Stimulated activated CD8-positive, alpha-beta memory T cell treated with anti-CD3 and anti-CD28 coated beads, Interleukin-4, amount 100 ng/mL, for 24 hours (primary cell): ENCODE results near the gene SLC34A3.
A peak's percentile ranks its signal among the peaks of the same experiment; 100 is the strongest.

Source experiments
- DNase-seq: peaks from one replicate; pipeline ENCODE4 v3.0.0-alpha.2; 2020; ENCODE audit warnings: low read depth

Gene SLC34A3

DNA sequence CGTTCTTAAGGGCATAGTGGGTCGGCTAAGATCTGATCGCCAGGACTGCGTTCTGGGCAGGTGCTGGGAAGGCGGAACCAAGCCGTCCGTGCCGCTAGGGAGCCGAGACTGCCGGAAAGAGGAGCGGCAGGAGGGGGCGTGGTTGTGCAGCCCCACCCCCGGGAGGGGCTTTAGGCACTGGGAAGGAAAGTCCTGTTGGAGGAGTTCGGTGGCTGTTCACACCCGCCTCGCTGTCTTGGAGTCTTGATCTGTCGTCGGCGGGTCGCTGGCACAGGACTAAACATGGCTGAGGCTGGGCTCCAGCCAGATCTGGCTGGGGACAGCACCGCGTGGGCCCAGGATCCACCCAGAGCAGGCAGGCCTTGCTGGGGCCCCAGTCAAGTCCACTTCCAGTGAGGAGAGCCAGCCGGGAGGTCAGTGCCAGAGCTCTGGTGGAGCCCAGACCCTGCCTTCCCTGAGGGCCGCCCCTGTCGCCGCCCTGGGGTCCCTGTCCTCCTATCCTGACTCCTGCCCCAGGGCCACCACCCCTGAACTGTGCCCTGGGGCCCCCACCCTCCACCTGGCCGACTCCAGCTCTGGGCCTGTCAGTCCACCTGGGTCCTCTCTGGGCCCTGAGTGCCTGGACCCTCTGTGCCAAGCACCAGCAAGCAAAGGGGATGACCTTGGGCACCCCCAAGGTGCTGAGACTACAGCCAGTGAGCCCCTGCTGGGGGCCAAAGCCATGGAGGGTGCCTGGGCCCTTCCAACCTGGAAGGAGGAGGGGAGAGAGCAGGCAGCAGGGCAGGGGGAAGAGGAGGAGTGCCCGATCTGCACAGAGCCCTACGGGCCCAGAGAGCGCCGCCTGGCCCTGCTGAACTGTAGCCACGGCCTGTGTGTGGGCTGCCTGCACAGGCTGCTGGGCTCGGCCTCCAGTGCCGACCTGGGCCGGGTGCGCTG lies 13.2 kb upstream of the SLC34A3 start:
- DNase-seq: no peak

DNA sequence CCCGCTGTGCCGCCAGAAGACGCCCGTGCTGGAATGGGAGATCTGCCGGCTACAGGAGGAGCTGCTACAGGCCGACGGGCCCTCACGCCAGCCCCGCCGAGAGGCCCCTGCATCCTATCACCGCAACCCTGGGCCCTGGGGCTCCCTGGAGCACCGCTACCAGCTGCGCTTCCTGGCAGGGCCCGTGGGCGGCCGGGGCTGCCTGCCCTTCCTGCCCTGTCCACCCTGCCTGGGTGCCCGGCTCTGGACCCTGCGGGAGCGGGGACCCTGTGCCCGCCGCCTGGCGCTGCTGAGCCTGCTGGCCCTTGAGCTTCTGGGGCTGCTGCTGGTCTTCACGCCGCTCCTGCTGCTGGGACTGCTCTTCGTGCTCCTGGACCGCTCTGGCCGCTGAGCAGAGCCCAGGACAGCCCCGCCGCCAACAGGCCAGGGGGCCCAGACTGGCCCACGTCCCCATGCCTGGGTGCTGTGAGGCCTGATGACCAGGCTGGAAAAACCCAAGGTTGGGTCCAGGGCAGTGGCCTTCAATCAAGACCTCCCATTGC lies 12.4 kb upstream of the SLC34A3 start:
- no peak for DNase-seq

- DNase-seq: no peak
Observed at GRCh38 chr9:137218754-137219271, 11.9 kb upstream of the SLC34A3 start.

DNA sequence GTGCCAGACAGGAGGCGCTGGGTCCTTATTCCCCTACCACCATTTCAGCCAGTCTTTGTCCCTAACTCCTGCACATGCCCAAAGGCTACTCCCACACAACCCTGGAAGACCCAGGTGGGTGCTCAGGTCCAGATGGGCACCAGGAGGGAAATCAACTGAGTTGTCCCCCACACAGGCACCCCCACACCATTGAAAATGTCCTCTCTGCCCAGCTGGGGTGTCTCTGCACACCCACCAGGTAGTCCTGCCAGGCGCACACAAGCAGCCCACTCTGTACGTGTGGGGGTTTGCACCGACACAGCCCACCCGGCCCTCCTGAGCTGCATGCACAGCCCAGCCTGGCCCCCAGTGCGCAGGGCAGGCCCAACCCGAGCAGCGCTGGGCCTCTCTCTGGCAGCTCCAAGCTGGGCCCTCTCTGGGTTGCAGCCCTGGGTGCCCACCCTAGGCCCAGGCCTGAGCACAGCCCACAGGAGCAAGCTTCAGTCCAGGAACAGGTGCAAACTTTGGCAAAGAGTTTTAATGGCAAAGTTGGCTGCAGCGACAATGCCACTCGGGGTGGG lies 10.9 kb upstream of the SLC34A3 start:
- DNase-seq: no peak

- DNase-seq: no peak
Observed at GRCh38 chr9:137220317-137221094, 10.2 kb upstream of the SLC34A3 start.

DNA sequence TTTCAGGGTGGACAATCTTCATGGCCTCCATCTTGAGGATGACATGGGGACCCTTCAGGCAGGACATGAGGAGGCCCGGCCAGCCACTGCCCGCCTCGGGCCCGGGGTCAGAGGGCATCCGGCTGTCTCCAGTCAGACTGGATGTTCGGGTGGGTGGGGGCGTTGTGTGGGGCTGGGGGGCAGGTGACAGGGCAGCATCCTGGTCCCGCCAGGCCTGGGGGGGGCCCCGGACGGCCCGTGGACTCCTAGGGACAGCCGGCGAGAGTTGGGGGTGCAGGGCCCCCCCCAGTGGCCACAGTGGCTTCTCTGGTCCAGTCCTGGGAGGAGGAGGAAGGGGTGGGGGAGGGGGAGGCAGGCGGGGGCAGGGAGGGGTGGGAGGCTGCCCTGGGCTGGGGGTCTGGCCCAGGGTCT lies 9.6 kb upstream of the SLC34A3 start:
- DNase-seq: no peak

GRCh38 chr9:137221506-137222111 lies 9.1 kb upstream of the SLC34A3 start:
- DNase-seq: no peak

GRCh38 chr9:137222190-137223077 lies 8.3 kb upstream of the SLC34A3 start, which contains the start of gene RNF208:
Gene RNF208 (minus strand): TSS chr9:137222240. CDS start chr9:137221212, 1,028 bp downstream.
- DNase-seq: no peak

DNA sequence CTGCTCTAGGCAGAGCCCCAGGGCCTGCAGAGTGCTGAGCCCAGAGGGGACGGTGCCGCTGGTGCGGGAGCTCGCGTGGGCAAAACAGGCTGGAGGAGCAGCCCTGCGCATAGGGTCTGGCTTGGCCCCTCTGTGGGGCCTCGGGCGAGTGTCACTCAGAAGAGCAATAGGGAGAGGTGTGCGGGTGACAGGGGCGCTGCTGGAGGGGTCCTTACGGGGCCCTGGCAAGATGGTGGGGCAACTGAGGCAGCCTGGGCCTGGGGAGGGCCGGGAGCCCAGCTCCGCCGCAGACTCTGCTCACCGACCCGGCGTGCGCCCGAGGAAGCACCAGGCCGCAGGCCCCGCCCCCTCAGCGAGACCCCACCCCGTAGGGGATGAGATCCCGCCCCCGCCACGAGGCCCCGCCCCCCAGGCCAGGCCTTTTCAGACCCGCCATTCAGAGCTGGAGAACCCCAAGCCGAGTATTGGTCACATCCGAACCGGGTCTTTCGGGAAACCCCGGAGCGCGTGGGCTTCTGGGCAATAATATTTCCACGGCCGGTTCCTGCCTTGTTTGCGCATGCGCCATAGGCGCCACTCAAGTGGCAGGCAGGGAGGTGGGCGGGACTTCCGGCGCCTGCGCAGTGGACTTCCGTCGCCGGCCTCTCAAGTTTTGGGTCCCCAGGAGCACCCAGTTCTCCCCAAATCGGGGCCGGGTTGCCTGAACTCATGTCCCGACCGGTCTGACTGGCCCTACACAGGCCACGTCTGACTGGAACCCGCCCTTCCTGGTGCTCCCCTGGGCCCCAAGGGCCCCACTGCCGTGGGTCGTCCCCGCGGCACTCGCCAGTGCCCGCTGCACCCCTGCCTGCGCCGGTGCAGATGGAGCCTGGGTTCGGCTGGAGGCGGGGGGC lies 7.4 kb upstream of the SLC34A3 start:
- peak; percentile 97 for DNase-seq

- no peak for DNase-seq
Observed at GRCh38 chr9:137224830-137225694, 5.6 kb upstream of the SLC34A3 start, which contains the start of gene CYSRT1. Gene CYSRT1 (plus strand): TSS chr9:137225174. CDS start chr9:137225622, 448 bp downstream.

DNA sequence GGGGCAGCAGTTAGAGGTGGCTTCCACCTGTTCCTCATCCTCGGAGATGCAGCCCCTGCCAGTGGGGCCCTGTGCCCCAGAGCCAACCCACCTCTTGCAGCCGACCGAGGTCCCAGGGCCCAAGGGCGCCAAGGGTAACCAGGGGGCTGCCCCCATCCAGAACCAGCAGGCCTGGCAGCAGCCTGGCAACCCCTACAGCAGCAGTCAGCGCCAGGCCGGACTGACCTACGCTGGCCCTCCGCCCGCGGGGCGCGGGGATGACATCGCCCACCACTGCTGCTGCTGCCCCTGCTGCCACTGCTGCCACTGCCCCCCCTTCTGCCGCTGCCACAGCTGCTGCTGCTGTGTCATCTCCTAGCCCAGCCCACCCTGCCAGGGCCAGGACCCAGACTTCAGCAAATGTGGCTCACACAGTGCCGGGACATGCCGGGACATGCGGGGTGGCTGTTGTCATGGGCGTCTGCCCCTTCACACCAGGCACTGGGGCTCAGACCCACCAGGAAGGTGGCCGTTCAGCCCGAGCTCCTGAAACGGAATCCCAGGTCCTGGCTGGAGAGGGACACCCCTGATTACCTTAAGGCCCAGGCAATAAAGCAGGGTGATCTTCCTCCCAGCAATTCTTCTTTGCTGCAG lies 4.9 kb upstream of the SLC34A3 start:
- no peak for DNase-seq

DNA sequence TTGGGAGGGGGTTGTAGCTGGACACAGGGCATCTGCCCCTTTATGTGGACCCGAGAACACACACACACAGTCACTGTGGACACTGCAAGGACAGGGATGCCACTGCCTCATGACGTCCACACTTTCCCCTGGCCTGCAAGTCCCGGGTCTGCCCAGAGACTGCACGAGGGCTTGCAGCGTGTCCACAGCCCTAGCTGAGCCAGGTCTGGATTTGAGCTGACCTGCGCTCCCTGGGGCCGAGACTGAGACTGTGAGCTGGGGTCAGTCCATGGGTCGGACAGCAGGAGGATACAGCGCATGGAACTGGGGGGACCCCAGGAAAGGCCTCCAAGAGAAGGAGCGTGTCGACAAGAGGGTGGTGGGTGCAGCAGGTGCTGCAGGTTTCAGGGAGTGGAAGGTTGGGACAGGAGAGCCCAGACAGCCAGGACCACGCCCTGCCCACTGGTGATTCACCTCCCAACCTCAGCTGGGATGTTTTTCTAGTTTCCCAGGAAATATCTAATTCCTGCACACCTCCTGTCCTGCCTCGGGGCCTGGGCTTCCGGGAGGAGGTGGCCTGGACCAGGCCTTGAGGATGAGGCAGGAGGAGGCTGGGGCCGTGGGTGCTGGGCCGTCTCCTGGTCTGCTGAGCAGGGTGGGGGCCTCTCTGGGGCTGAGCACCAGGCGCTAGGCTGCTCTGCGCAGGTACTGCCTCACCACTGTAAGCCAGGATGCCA lies 4.2 kb upstream of the SLC34A3 start:
- DNase-seq: no peak

DNA sequence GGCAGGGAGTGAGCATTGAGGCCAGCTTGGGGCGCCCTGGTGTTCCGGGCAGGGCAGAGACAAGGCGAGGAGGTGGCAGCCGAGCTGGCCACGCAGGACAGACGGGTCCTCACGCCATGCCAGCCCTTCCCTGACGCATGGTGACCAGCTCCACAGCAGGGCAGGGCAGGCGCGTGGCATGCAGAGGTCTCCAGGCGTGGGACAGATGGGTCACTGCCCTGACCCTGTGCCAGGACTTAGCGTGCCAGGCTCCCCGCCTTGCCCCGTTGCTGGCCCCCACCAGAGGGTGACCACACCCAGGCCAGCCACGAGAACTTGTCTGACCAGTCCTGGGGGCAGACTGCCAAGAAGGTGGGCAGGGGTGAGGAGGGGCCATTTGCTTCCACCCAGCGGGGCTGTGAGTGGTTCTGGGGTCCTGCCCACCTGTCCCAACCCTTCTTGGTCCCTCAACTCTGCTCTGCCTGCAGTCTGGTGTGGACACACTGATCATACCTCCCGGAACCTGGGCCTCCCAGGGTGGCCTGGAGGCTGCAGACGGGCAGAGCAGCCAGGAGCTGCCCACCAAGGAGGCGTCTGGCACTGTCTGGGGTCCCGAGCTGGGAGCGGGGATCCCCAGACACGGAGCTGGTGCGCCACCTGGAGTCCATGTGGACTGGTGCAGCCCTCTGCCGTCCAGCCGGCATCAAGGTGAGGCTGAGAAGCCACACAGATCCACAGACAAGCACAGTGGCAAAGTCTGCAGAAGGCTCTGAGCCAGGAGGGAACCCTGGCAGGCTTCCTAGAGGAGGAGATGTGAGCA lies 3.4 kb upstream of the SLC34A3 start, which contains the start of gene RNF224:
TSS of gene RNF224 (plus strand) at position 449 of the 799 bp plus-strand sequence. CDS start 834 bp downstream, outside the sequence.
- peak; percentile 75 for DNase-seq

DNA sequence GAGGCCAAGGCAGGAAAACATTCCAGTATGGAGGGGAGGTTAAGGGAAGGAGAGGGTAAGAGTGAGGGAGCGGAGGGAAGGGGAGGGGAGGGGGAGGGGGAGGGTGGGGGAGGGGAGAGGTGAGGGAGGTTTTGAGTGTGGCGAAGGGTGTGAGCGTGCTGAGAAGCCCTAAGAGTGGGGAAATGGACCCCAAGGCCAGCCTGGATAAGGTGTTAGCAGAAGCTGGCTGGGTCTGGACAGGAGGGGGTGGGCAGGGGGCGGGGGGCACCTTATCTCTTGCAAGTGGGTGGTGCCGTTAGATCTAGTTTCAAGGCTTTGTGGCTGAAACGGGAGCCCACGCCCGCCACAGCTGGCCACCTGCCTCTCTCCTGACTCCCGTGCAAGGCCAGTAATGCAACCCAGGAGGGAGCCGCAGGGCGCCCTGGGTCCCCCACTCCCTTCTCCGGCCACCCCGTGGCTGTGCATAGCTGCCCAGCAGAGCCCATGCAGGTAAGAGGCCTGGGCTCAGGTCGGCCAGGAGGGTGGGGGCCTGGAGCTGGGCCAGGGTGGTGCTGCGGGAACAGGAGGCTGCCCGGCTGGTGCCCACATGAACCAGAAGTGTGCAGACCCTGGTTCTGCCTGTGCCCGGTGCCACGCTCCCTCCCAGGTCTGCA lies 2.7 kb upstream of the SLC34A3 start:
- no peak for DNase-seq

DNA sequence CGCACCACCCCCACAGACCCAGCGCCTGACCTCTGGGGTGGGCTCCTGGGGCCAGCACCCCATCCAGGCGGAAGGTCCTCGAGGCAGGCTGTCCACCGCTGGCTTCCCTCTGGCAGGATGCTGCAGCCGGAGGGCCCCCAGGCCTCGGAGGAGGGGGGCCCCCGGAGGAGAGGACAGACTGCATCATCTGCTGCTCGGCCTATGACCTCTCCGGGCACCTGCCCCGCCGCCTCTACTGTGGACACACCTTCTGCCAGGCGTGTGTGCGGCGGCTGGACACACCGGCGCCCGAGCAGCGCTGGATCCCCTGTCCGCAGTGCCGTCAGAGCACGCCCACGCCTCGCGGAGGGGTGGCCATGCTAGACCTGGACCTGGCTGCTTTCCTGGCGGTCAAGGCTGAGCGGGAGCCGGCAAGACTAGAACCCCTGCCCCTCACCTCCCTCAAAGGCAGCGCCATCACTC lies 2.2 kb upstream of the SLC34A3 start:
- no peak for DNase-seq
